Lower lobe of right lung (tissue), 2 donors: ENCODE data around the gene CGB8. TPM values are rescaled to one million over a fixed set of nuclear protein-coding genes. Genes with fewer than 3 reads are reported as not detected.

Experiments
- ATAC-seq, 2 donors: fragments of 200-7000 bp; cut with Tn5 transposase; one replicate each; pipeline ENCODE4 v1.9.1; 2020 to 2022; ENCODE audit warnings: mild to moderate bottlenecking in 2 of 2, moderate library complexity in 2 of 2
- DNase-seq: peaks from one replicate; pipeline ENCODE4 v3.0.0-alpha.2; 2020
- H3K27ac ChIP-seq: fragments of 200-600 bp; one replicate; pipeline ENCODE4 v1.8.0; 2022
- H3K27me3 ChIP-seq: fragments of 200-600 bp; one replicate; pipeline ENCODE4 v1.8.0; 2022; ENCODE audit warnings: low read depth
- H3K36me3 ChIP-seq: fragments of 200-600 bp; one replicate; pipeline ENCODE4 v1.8.0; 2022; ENCODE audit warnings: mild to moderate bottlenecking
- H3K4me1 ChIP-seq: fragments of 200-600 bp; one replicate; pipeline ENCODE4 v1.8.0; 2022
- H3K4me3 ChIP-seq: fragments of 200-600 bp; one replicate; pipeline ENCODE4 v1.8.0; 2022; ENCODE audit warnings: mild to moderate bottlenecking
- H3K9me3 ChIP-seq: fragments of 200-600 bp; one replicate; pipeline ENCODE4 v1.8.0; 2022
- CTCF ChIP-seq: fragments of 200-600 bp; IDR thresholded peaks from one replicate; pipeline ENCODE4 v1.8.0; 2022; ENCODE audit warnings: antibody characterized with exemption, mild to moderate bottlenecking
- intact Hi-C: fragments of 100-400 bp; cut with DNase I; formaldehyde crosslinking; loops from one replicate; pipeline ENCODE4 v1.11.0; 2022
- total RNA-seq: library from RNA; stranded (reverse); fragmentation: NEBNext Ultra II Directional; extraction: Animal tissue kit (Norgen Biotek cat#: 25700); gene quantifications from one replicate; pipeline ENCODE4 v1.2.1, GENCODE V29; 2021
- donor health status: DM: no; HTN: yes; CAD: no; lungs with severe emphysema.

The CGB8 gene
- total RNA-seq, 1 donor from 2014 or later: not detected

DNA sequence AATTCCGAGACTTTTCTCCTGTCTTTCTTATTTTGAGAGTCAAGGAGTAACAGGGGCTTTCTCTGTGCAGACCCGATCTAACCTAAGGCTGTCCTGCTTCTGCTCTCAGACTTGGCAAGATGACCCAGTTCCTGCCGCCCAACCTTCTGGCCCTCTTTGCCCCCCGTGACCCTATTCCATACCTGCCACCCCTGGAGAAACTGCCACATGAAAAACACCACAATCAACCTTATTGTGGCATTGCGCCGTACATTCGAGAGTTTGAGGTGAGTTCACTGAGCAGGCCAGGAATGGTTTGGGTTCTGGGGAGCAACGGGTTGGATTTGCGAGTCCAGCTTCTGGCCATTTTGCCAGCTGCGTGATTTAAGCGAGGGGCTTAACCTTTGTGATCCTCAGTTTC, 37.4 kb upstream of the CGB8 start:
- ATAC-seq: no peak
- intact Hi-C loops: no loop called here
- Histone ChIP-seq H3K4me3 (peak overlapping the region; percentile 100), H3K4me1 (peaks cover 23% of the 10 kb centered on the region), H3K27ac (peak overlapping the region; percentile 88), H3K27me3 (no peaks in the 10 kb centered on the region), H3K9me3 (no peaks in the 10 kb centered on the region), H3K36me3 (peaks cover 43% of the 10 kb centered on the region)
- TF ChIP-seq CTCF: no peak
- DNase-seq: no peak

DNA sequence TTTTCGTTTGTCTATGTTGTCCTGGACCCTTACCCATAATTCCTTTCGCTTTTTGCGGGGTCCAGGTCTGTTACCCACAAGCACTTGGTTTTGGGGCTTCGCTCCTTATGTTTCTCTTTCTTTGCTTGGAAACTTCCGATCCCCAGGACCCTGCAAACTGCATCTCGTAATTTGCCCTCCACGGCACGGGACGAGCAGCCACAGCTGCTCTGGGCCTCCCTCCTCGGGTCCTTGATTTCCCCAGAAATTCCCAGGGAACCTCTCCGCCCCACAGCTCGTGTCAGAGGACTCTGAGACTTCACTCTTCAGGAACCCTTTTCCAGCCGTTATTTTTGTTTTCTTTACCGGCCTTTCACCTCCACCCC, 36.9 kb upstream of the CGB8 start:
- no peak for TF ChIP-seq CTCF
- no peaks in the 10 kb centered on the region for H3K27me3 ChIP-seq
- H3K36me3 ChIP-seq: peaks cover 38% of the 10 kb centered on the region
- peaks cover 23% of the 10 kb centered on the region for H3K4me1 ChIP-seq
- no peaks in the 10 kb centered on the region for H3K9me3 ChIP-seq
- intact Hi-C loops: no loop called here
- H3K27ac ChIP-seq: peak overlapping the region; percentile 88
- peak overlapping the region; percentile 100 for H3K4me3 ChIP-seq
- DNase-seq (no peak), ATAC-seq (no peak)

DNA sequence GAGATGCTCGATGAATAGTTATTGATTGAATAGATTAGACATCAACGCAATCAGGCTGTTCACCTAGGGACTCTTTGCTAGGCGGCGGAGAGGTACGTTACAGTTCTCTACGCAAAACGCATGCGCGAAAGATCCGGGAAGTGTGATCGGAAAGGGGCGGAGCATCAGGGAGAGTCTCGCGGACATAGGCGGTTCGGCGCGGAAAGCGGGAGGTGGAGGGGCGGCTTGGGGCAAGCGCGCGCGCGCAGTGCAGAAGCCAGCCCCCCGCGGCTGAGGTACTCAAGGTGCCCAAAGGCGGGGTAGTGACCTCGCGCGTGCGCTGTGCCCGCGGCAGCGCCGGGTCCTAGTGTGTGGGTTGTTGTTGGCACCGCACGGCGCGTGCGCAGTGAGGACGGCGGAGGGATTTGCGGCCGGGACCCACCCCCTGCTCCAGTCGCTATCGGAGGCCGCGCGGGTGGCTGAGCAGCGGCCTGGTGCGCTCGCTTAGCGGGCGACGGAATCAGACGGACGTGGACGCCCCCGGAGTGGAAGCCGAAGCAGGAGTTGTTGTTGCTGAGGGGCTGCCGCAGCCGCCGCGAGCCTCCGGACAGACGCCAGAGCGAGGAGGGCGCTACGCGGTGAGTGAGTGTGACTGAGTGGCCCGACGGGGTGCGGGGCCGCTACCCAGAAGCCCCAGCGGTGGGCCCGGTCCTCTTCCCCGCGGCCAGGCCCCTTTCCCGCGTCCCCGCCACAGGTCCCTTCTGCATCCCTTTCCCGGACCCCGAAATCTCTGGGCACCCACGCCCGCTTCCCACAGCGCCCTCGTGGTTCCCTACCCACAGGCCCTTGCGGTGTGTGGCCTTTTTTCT, 36.3 kb upstream of the CGB8 start, which contains the start of gene SNRNP70:
SNRNP70 (plus strand) TSS at position 432 of the 848 bp plus-strand sequence. CDS start 964 bp downstream, outside the sequence.
- Histone ChIP-seq H3K9me3 (no peaks in the 10 kb centered on the region), H3K4me3 (peak within 1 kb of the TSS; percentile 100), H3K4me1 (peaks cover 23% of the 10 kb centered on the region), H3K27me3 (no peaks in the 10 kb centered on the region), H3K36me3 (peaks cover 32% of the 10 kb centered on the region), H3K27ac (peak within 1 kb of the TSS; percentile 88)
- ATAC-seq: peak; percentile 99
- peak; percentile 100 for DNase-seq
- intact Hi-C loops: no loop called here
- no peak for TF ChIP-seq CTCF

- TF ChIP-seq CTCF: no peak
- H3K4me1 ChIP-seq: peaks cover 23% of the 10 kb centered on the region
- ATAC-seq (no peak), DNase-seq (no peak)
- no peaks in the 10 kb centered on the region for H3K27me3 ChIP-seq
- intact Hi-C loops: no loop called here
- H3K36me3 ChIP-seq: peaks cover 25% of the 10 kb centered on the region
- H3K9me3 ChIP-seq: no peaks in the 10 kb centered on the region
- peak overlapping the region; percentile 100 for H3K4me3 ChIP-seq
- peak overlapping the region; percentile 88 for H3K27ac ChIP-seq
These were observed 35.5 kb upstream of the CGB8 start for GRCh38 chr19:49084206-49085019.

DNA sequence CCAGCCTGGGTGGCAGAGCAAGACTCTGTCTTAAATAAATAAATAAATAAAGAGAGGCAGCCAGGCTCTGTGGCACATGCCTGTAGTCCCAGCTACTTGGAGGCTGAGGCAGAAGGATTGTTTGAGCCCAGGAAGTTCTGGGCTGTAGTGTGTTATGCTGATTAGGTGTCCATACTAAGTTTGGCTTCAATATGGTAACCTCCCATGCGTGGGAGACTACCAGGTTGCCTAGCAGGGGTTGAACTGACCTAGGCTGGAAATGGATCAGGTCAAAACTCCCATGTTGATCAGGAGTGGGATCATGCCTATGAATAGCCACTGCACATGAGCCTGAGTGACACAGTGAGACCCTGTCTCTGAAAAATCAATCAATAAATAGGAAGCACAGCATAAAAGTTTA, 32.4 kb upstream of the CGB8 start:
- intact Hi-C loops: no loop called here
- Histone ChIP-seq H3K4me3 (no peak overlapping the region), H3K36me3 (no peaks in the 10 kb centered on the region), H3K4me1 (peaks cover 10% of the 10 kb centered on the region), H3K27ac (no peak overlapping the region), H3K27me3 (no peaks in the 10 kb centered on the region), H3K9me3 (no peaks in the 10 kb centered on the region)
- TF ChIP-seq CTCF: no peak
- DNase-seq (no peak), ATAC-seq (no peak)
